OCI-LY3 (cell line): Measurements from ENCODE around the gene LRRTM2.

Experiments
- EZH2phosphoT487 ChIP-seq: fragments of 200-600 bp; shearing (Covaris generic); IDR thresholded peaks from 2 replicates; pipeline ENCODE4 v1.6.1; 2018; ENCODE audit warnings: antibody characterized with exemption, mixed run types, low read depth
- TF ChIP-seq, protein P1 (sequence below): fragments of 200-600, 300-600 bp; sonication (generic); IDR thresholded peaks from 2 replicates; pipeline ENCODE4 v1.5.1; 2014; ENCODE audit warnings: antibody characterized with exemption, low read length, low read depth

DNA sequence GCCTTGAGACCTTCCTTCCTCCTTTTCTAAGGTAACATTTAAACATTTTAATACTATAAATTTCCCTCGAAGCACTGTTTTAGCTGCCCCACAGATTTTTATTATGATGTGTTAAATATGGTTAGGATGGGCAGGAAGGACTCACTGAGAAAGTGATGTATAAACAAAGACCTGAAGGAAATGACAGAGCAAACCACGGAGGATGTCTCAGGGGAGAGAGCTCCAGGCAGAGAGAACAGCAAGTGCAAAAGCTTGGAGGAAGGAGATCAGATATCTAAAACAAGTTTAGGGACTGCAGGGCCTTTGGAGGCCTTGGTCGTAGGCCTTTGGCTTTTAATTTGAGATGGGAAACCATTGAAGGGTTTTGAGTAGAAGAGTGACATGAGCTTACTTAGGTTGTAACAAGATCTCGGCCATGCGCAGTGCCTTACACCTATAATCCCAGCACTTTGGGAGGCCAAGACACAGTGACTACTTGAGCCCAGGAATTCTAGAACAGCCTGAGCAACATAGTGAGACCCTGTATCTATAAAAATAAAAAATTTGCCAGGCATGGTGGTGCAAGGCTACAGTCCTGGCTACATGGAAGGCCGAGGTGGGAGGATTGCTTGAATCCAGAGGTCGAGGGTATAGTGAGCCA lies 35.5 kb upstream of the LRRTM2 start:
- TF ChIP-seq, protein P1, sequence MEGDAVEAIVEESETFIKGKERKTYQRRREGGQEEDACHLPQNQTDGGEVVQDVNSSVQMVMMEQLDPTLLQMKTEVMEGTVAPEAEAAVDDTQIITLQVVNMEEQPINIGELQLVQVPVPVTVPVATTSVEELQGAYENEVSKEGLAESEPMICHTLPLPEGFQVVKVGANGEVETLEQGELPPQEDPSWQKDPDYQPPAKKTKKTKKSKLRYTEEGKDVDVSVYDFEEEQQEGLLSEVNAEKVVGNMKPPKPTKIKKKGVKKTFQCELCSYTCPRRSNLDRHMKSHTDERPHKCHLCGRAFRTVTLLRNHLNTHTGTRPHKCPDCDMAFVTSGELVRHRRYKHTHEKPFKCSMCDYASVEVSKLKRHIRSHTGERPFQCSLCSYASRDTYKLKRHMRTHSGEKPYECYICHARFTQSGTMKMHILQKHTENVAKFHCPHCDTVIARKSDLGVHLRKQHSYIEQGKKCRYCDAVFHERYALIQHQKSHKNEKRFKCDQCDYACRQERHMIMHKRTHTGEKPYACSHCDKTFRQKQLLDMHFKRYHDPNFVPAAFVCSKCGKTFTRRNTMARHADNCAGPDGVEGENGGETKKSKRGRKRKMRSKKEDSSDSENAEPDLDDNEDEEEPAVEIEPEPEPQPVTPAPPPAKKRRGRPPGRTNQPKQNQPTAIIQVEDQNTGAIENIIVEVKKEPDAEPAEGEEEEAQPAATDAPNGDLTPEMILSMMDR: no peak
- TF ChIP-seq EZH2phosphoT487: no peak
